ENCODE results near the gene RDH5. TPM values are rescaled to one million over a fixed set of nuclear protein-coding genes. Genes with fewer than 3 reads are reported as not detected.
"Not testable (repeated sequence)": the region's sequence is repeated elsewhere in the genome, so short reads cannot be mapped to it uniquely, and the experiment has no call there.

RDH5 gene
- total and polyA plus RNA-seq, 10 donors, result 4.7 to 17.4 (median 12.9) TPM

DNA sequence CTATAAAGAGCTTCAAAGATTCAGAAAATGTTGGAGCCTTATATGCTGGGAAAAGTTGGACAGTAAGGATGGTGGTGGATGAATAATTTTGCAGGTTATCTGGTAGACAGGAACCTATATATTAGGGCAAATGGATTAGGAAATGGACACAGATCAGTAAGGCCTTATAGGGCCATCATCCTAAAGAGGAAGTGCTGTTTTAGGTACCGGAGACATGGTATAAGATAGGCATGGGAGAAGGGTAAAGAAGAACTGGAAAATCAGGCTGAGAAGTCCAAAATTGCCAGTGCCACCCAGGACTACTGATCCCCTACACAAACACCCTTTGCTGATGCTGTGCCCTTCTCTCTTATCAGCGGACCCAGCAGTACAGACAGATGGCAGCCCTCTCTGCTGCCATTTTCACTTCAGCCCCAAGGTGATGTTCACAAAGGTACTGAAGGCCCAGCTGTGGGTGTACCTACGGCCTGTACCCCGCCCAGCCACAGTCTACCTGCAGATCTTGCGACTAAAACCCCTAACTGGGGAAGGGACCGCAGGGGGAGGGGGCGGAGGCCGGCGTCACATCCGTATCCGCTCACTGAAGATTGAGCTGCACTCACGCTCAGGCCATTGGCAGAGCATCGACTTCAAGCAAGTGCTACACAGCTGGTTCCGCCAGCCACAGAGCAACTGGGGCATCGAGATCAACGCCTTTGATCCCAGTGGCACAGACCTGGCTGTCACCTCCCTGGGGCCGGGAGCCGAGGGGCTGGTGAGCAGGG lies 28.2 kb downstream of the RDH5 start:
- Histone ChIP-seq H3K4me3 (no peak overlapping the region), H3K27ac (no peak overlapping the region), H3K36me3 (peaks cover 0 to 53% (median 22%) of the 10 kb centered on the region in 6 donors), H3K4me1 (peaks cover 9 to 32% (median 29%) of the 10 kb centered on the region in 6 donors), H3K9me3 (no peaks in the 10 kb centered on the region), H3K27me3 (replicated peaks in 1 of 7) (peaks cover 0 to 16% (median 2%) of the 10 kb centered on the region in 7 donors)
- DNase-seq, result no peak
- 92 to 96% (median 95%) methylated on average over 12 to 18 of the region's 18 CpGs for WGBS, 5 donors
- TF ChIP-seq POLR2AphosphoS5 (IDR thresholded peaks at IDR 0.05), result peak; percentile 13 to 66 (median 38)
- TF ChIP-seq, protein P1, sequence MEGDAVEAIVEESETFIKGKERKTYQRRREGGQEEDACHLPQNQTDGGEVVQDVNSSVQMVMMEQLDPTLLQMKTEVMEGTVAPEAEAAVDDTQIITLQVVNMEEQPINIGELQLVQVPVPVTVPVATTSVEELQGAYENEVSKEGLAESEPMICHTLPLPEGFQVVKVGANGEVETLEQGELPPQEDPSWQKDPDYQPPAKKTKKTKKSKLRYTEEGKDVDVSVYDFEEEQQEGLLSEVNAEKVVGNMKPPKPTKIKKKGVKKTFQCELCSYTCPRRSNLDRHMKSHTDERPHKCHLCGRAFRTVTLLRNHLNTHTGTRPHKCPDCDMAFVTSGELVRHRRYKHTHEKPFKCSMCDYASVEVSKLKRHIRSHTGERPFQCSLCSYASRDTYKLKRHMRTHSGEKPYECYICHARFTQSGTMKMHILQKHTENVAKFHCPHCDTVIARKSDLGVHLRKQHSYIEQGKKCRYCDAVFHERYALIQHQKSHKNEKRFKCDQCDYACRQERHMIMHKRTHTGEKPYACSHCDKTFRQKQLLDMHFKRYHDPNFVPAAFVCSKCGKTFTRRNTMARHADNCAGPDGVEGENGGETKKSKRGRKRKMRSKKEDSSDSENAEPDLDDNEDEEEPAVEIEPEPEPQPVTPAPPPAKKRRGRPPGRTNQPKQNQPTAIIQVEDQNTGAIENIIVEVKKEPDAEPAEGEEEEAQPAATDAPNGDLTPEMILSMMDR (IDR thresholded peaks at IDR 0.05 in 8 of 11, conservative IDR thresholded peaks at IDR 0.05 in 3 of 11), result no peak
- intact Hi-C loops (cut with DNase I; ENCODE audit: low total_unique reads), result no loop called here

DNA sequence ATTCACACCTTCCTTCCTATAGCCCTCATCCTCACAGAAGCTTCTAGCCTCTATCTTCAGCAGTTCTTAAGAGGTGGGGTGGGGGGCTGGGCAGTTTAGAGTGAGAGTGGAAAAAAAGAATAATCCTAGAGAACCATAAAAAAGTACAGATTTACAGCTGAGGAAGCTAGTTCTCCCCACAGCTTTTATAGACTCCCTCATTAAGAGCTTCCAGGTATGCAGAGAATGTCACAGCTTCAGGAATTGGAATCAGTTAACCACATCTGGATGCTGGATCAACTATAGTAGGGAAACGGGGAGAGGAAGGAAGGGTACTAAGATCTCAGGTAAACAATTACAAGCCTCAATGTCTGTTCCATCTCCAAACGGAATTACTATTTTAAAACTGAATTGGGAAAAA lies 35.1 kb downstream of the RDH5 start:
- 74 to 87% (median 75%) methylated on average over 2 of the region's 2 CpGs for WGBS, 5 donors

DNA sequence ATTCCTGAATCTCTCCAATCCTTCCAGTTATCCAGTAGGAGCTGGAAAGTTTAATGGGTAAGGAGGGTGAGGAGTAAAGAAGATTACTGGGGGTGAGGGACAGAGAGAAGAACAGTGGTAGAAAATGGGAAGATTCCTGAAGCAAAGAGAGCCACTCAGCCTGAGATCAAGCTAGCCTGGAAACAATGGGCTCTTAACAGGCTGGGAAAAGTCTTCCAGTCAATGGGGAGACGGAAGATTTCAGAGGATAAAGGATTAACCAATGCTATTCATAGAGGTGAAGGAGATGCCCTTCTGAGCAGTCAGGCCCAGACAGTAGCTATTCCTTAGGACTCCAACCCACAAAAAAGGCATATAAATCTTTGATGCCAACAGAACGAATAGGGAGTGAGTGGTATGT lies 37.5 kb downstream of the RDH5 start:
- H3K27ac ChIP-seq, result peak overlapping the region in 4 of 8 donors; percentile 4 to 74 (median 52)
- DNase-seq, result no peak
- H3K4me3 ChIP-seq, result no peak overlapping the region
- intact Hi-C loops (cut with DNase I; ENCODE audit: low total_unique reads), result no loop called here
- H3K27me3 ChIP-seq (replicated peaks in 1 of 7), result no peaks in the 10 kb centered on the region
- TF ChIP-seq POLR2AphosphoS5 (IDR thresholded peaks at IDR 0.05), result no peak
- no peak for TF ChIP-seq POLR2A (IDR thresholded peaks at IDR 0.05)
- TF ChIP-seq, protein P1 (IDR thresholded peaks at IDR 0.05 in 8 of 11, conservative IDR thresholded peaks at IDR 0.05 in 3 of 11), result no peak
- H3K36me3 ChIP-seq, result peaks cover 4 to 100% (median 69%) of the 10 kb centered on the region in 6 donors
- no peaks in the 10 kb centered on the region for H3K9me3 ChIP-seq
- H3K4me1 ChIP-seq, result peaks cover 0 to 10% (median 0%) of the 10 kb centered on the region in 6 donors
- WGBS, 5 donors, result 78 to 84% (median 82%) methylated on average over 2 of the region's 2 CpGs

More for the DNA sequence above, 35.1 kb downstream of the RDH5 start:
- Histone ChIP-seq H3K9me3 (no peaks in the 10 kb centered on the region), H3K4me3 (no peak overlapping the region), H3K4me1 (peaks cover 0 to 9% (median 0%) of the 10 kb centered on the region in 6 donors), H3K27ac (no peak overlapping the region), H3K27me3 (replicated peaks in 1 of 7) (no peaks in the 10 kb centered on the region), H3K36me3 (peaks cover 4 to 100% (median 75%) of the 10 kb centered on the region in 6 donors)
- intact Hi-C loops (cut with DNase I; ENCODE audit: low total_unique reads), result no loop called here
- DNase-seq, result no peak
- TF ChIP-seq POLR2A (IDR thresholded peaks at IDR 0.05) (no peak), POLR2AphosphoS5 (IDR thresholded peaks at IDR 0.05) (no peak)
- TF ChIP-seq, protein P1 (IDR thresholded peaks at IDR 0.05 in 8 of 11, conservative IDR thresholded peaks at IDR 0.05 in 3 of 11), result no peak

DNA sequence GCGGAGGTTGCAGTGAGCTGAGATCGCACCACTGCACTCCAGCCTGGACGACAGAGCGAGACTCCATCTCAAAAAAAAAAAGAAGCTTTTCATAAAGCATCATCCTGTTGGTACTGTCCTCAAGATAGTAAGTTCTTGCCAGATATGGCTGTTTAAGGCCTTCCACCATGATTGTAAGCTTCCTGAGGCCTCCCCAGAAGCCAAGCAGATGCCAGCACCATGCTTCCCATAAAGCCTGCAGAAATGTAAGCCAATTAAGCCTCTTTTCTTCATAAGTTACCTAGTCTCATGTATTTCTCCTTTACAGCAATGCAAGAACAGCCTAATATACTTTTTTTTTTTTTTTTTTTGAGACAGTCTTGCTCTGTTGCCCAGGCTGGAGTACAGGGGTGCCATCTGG lies 38.4 kb downstream of the RDH5 start:
- Histone ChIP-seq H3K4me1 (peaks cover 0 to 10% (median 0%) of the 10 kb centered on the region in 6 donors), H3K27ac (peak overlapping the region in 4 of 8 donors; percentile 32 to 74 (median 73)), H3K36me3 (peaks cover 4 to 100% (median 65%) of the 10 kb centered on the region in 6 donors)
- H3K27me3 ChIP-seq (replicated peaks in 1 of 7); H3K4me3 ChIP-seq; DNase-seq; intact Hi-C loops (cut with DNase I; ENCODE audit: low total_unique reads); H3K9me3 ChIP-seq: not testable (repeated sequence)
- WGBS, 5 donors, result 95 to 98% (median 98%) methylated on average over 4 of the region's 4 CpGs
